Stimulated activated CD4-positive, alpha-beta T cell treated with anti-CD3 and anti-CD28 coated beads, Interleukin-15, amount 100 ng/mL, for 48 hours (primary cell): ENCODE measurements around the gene BCO2.

ENCODE experiments used
- DNase-seq, 2 donors: peaks; one replicate each; pipeline ENCODE4 v3.0.0-alpha.2; 2020; ENCODE audit warnings: low read depth in 2 of 2

The BCO2 gene

GRCh38 chr11:112216561-112217105, 41.3 kb downstream of the BCO2 start:
- DNase-seq, result no peak

GRCh38 chr11:112219476-112220232, 44.3 kb downstream of the BCO2 start:
- DNase-seq, result no peak

GRCh38 chr11:112221274-112221835, 46.0 kb downstream of the BCO2 start:
- no peak for DNase-seq

GRCh38 chr11:112222303-112222702, 47.0 kb downstream of the BCO2 start:
- no peak for DNase-seq

GRCh38 chr11:112223121-112223520, 47.8 kb downstream of the BCO2 start:
- no peak for DNase-seq

GRCh38 chr11:112223754-112224532, 48.6 kb downstream of the BCO2 start:
- DNase-seq, result no peak

- DNase-seq, result no peak
These were observed 50.4 kb downstream of the BCO2 start for GRCh38 chr11:112225753-112226061.

GRCh38 chr11:112226062-112226830, 50.9 kb downstream of the BCO2 start, which contains the start of gene PTS:
TSS of gene PTS (plus strand) at chr11:112226428. CDS start at chr11:112226444, 16 bp downstream.
- peak; percentile 67 to 75 for DNase-seq

GRCh38 chr11:112226831-112227401, 51.6 kb downstream of the BCO2 start:
- no peak for DNase-seq

GRCh38 chr11:112227471-112227870, 52.2 kb downstream of the BCO2 start:
- no peak for DNase-seq

- DNase-seq, result no peak
These were observed 53.4 kb downstream of the BCO2 start for GRCh38 chr11:112228706-112229105.

- no peak for DNase-seq
These were observed 53.8 kb downstream of the BCO2 start for GRCh38 chr11:112229159-112229558.

- DNase-seq, result no peak
These were observed 54.6 kb downstream of the BCO2 start for GRCh38 chr11:112229746-112230433.

- no peak for DNase-seq
These were observed 56.6 kb downstream of the BCO2 start for GRCh38 chr11:112231952-112232351.

GRCh38 chr11:112235750-112236390, 60.6 kb downstream of the BCO2 start:
- no peak for DNase-seq

GRCh38 chr11:112237451-112237850, 62.1 kb downstream of the BCO2 start:
- DNase-seq, result no peak

- DNase-seq, result no peak
These were observed 62.7 kb downstream of the BCO2 start for GRCh38 chr11:112238041-112238440.

- no peak for DNase-seq
These were observed 66.2 kb downstream of the BCO2 start for GRCh38 chr11:112241486-112241885.

- DNase-seq, result no peak
These were observed 71.9 kb downstream of the BCO2 start for GRCh38 chr11:112247201-112247600.

GRCh38 chr11:112248201-112248600, 72.9 kb downstream of the BCO2 start:
- DNase-seq, result no peak
